ENCODE measurements around the gene CEP350.

Gene CEP350

DNA sequence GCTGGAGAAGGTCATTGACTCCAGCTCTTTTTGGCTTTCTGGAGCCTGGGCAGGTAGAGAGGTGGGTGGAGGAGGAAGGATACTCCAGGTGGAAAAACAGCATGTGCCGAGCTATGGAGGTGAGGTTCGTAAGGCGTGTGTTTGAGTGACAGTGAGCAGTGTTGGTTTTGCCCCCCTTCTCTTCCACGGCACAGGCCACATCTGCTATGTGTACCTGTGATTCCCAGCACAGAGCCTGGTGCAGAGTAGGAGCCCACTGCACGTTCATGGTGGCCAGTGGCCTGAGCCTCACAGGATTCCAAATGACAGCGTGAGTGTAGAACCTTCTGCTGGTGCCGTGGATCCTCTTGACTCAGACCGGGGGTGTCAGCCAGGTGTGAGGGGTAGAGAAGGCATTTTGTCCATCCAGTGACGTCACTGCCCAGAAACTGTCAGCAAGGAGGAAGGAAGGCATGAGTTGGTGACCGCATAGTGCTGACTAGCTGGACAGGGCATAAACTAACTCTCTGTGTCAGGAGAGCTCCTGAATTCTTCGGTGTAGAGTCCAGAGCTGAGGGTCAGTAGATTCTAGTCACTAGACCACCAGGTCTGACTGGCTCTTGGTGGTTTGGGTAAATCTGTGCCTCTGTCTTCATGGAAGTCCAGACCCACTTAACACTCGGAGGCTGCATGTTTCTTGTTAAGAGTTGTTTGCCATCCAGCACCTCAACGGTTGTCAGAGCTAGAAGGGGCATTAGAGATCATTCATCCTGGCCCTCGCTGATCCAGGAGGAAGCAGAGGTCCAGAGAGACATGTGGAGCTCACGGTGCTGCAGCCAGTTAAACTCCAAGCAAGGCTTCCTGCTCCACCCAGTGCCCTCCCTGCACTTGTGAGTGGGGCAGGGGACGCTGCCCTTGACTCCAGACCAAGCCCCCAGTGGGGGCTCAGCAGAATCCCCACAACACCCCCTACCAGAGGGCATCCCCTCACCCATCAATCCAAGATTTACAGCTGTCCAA is 203.8 kb downstream of the CEP350 start:
- DNase-seq (ENCODE audit: low spot score) = no peak

DNA sequence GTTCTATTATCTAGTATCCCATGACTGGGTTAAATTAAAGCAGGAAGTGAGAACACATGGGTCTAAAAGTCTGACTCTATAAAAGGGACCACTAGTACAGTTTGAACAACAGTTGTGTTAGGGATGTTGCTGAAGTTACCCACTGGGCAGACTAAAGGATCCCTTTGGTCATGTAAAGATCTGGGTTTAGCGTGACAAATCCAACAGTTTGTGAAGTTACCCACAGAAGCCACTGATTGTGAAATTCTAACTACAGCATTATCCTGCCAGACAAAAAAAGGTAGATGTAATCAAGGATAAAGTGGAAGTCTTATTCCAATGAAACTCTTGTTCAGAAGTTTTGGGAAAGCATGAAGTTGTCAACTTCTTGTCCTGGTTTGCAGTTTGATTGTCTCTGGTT is 205.7 kb downstream of the CEP350 start:
- no peak for DNase-seq (ENCODE audit: low spot score)

DNA sequence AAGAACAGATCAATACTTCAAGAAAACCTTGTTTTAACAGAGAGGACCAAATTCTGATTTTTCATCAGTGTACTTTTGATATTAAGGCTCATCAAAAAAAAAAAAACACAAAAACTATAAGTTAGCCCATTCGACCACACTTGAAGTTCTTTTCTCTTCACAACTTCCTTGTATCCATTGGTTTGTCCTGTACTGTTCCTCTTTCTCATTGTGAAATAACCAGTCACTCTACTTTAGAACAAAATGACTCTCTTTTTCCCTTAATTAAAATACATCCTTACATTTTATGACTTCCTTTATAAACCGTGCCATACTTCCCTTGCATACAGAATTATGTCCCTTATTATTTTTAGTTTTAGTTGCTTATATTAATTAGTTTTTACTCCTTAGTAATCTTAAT is 208.4 kb downstream of the CEP350 start:
- no peak for DNase-seq (ENCODE audit: low spot score)
